HG02938 (cell line): ENCODE measurements around the gene MYMK.
"Not testable (repeated sequence)": the region's sequence is repeated elsewhere in the genome, so short reads cannot be mapped to it uniquely, and the experiment has no call there.

Experiments
- ATAC-seq: cut with Tn5 transposase; IDR thresholded peaks from one replicate; pipeline ENCODE4 v1.9.1; 2021; ENCODE audit warnings: mild to moderate bottlenecking, moderate library complexity; ENCODE audit not compliant: unreplicated experiment

Gene MYMK

GRCh38 chr9:133524679-133525228, at the start of gene MYMK:
MYMK (minus strand) TSS chr9:133524959; CDS start chr9:133524844, 115 bp downstream.
- no peak for ATAC-seq

GRCh38 chr9:133573791-133574515, 49.2 kb upstream of the MYMK start:
- ATAC-seq: no peak

- ATAC-seq: no peak
Observed at GRCh38 chr9:133572821-133573361, 48.1 kb upstream of the MYMK start.

- no peak for ATAC-seq
Observed at GRCh38 chr9:133571896-133572595, 47.3 kb upstream of the MYMK start.

GRCh38 chr9:133571391-133571890, 46.7 kb upstream of the MYMK start:
- ATAC-seq: no peak

GRCh38 chr9:133570691-133571080, 45.9 kb upstream of the MYMK start:
- no peak for ATAC-seq

GRCh38 chr9:133569891-133570690, 45.3 kb upstream of the MYMK start:
- ATAC-seq: no peak

GRCh38 chr9:133569121-133569785, 44.5 kb upstream of the MYMK start:
- ATAC-seq: no peak

GRCh38 chr9:133568186-133568585, 43.4 kb upstream of the MYMK start:
- no peak for ATAC-seq

GRCh38 chr9:133566817-133567216, 42.1 kb upstream of the MYMK start:
- no peak for ATAC-seq

GRCh38 chr9:133566382-133566781, 41.6 kb upstream of the MYMK start:
- ATAC-seq: no peak

GRCh38 chr9:133564451-133565116, 39.8 kb upstream of the MYMK start:
- no peak for ATAC-seq

- ATAC-seq: not testable (repeated sequence)
Observed at GRCh38 chr9:133563814-133564213, 39.1 kb upstream of the MYMK start.

GRCh38 chr9:133563291-133563796, 38.6 kb upstream of the MYMK start:
- no peak for ATAC-seq

GRCh38 chr9:133562611-133563290, 38.0 kb upstream of the MYMK start:
- ATAC-seq: no peak

GRCh38 chr9:133561976-133562554, 37.3 kb upstream of the MYMK start:
- no peak for ATAC-seq

GRCh38 chr9:133560944-133561343, 36.2 kb upstream of the MYMK start:
- ATAC-seq: no peak

GRCh38 chr9:133560311-133560710, 35.6 kb upstream of the MYMK start:
- no peak for ATAC-seq
